Endothelial cell (in vitro differentiated cells): ENCODE results near the gene MEN1. TPM values are rescaled to one million over a fixed set of nuclear protein-coding genes. Genes with fewer than 3 reads are reported as not detected.

Source experiments
- DNase-seq: peaks from one replicate; pipeline ENCODE4 v3.0.0; 2021; ENCODE audit warnings: low spot score
- H3K27ac Mint-ChIP-seq: one replicate; pipeline ENCODE4 v1.8.0; 2021; ENCODE audit warnings: mixed read lengths, inconsistent platforms; ENCODE audit not compliant: unreplicated experiment
- H3K27me3 Mint-ChIP-seq: one replicate; pipeline ENCODE4 v1.8.0; 2021; ENCODE audit warnings: mild to moderate bottlenecking, moderate library complexity, mixed read lengths, inconsistent platforms; ENCODE audit not compliant: unreplicated experiment
- H3K36me3 Mint-ChIP-seq: one replicate; pipeline ENCODE4 v1.8.0; 2021; ENCODE audit warnings: mild to moderate bottlenecking, low read depth, mixed read lengths, inconsistent platforms; ENCODE audit not compliant: unreplicated experiment
- H3K4me1 Mint-ChIP-seq: one replicate; pipeline ENCODE4 v1.8.0; 2021; ENCODE audit warnings: mild to moderate bottlenecking, mixed read lengths, inconsistent platforms; ENCODE audit not compliant: unreplicated experiment
- H3K4me3 Mint-ChIP-seq: one replicate; pipeline ENCODE4 v1.8.0; 2021; ENCODE audit warnings: mild to moderate bottlenecking, mixed read lengths, inconsistent platforms; ENCODE audit not compliant: unreplicated experiment
- H3K9me3 Mint-ChIP-seq: one replicate; pipeline ENCODE4 v1.8.0; 2021; ENCODE audit warnings: mixed read lengths, inconsistent platforms; ENCODE audit not compliant: unreplicated experiment
- CTCF ChIP-seq: fragments of 200-600 bp; sonication (generic); IDR thresholded peaks from one replicate; pipeline ENCODE4 v1.5.0; 2021; ENCODE audit warnings: antibody characterized with exemption; ENCODE audit not compliant: unreplicated experiment
- total RNA-seq: library from RNA; stranded (reverse); fragmentation: NEBNext Ultra II Directional; extraction: Animal tissue kit (Norgen Biotek cat#: 25700); gene quantifications from one replicate; pipeline ENCODE4 v1.2.1, GENCODE V29; 2021; ENCODE audit not compliant: unreplicated experiment

The MEN1 gene
- total RNA-seq, 1 donor from 2014 or later: 56.3 TPM

GRCh38 chr11:64853709-64854108 lies 43.4 kb upstream of the MEN1 start:
- TF ChIP-seq CTCF: no peak
- Mint-ChIP-seq H3K27me3 (peaks cover 10% of the 10 kb centered on the region), H3K4me1 (peaks cover 3% of the 10 kb centered on the region), H3K36me3 (peaks cover 8% of the 10 kb centered on the region), H3K27ac (no peak overlapping the region), H3K9me3 (no peaks in the 10 kb centered on the region), H3K4me3 (no peak overlapping the region)
- no peak for DNase-seq

DNA sequence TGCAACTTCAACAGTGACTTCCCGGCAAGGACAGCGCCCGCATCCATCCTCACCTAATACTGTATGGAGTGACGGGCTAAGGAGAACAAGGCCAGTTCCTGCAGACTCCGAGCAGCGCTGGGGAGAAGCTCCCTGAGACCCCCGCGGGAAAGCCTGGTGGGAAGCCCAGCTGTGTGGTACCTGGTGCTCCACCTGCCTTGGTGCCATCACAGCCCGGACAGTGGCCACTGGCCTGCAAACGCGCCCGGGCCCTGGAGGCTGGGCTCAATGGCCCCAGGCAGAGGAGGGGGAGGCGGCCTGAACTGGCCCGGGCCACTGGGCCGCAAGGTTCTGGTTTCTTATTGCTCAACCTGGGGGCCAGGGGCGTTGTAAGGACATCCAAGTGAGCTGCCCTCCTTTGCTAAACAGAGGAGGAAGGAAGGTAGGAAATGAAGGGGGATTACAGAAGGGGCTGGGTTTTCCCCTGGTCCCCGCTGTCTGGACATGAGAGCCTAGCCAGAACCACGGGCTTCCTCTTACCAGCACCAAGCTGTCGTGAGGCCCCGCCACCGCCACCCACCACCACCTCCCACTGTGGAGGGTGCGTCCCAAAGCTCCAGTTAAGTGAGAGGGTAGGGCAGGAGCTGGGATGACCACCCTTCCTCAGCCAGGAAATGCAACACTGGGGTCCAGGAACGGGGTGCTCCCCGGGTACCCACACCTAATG lies 42.6 kb upstream of the MEN1 start:
- H3K4me3 Mint-ChIP-seq: no peak overlapping the region
- peaks cover 3% of the 10 kb centered on the region for H3K4me1 Mint-ChIP-seq
- no peak for DNase-seq
- H3K36me3 Mint-ChIP-seq: peaks cover 8% of the 10 kb centered on the region
- H3K27me3 Mint-ChIP-seq: peaks cover 13% of the 10 kb centered on the region
- no peak overlapping the region for H3K27ac Mint-ChIP-seq
- H3K9me3 Mint-ChIP-seq: no peaks in the 10 kb centered on the region
- TF ChIP-seq CTCF: no peak

DNA sequence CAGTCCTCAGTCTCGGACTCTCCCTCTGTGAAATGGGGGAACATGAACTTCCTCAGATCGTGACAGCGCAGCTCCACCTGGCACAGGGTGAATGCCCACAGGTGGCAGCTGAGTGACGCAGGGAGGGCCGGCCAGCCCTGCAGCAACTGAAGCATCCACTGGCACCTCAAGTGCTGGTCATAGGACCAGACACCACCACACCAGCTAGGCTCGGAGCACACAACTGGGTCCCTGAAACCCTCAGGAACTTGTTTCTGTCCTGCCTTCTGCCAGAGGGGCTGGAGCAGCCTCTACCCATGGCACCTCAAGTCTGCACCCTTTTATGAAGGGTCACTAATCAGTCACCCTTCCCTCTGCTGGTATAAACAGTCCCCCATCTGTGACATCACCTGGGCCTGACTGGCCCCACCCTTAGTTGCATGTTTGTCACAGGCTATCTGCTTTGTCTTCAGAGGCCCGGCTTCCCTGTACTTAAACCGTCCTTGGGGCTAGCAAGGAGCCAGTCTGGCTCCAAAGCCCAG lies 41.5 kb upstream of the MEN1 start:
- Mint-ChIP-seq H3K4me3 (no peak overlapping the region), H3K27me3 (peaks cover 13% of the 10 kb centered on the region), H3K36me3 (peaks cover 8% of the 10 kb centered on the region), H3K4me1 (peaks cover 3% of the 10 kb centered on the region), H3K27ac (no peak overlapping the region), H3K9me3 (no peaks in the 10 kb centered on the region)
- no peak for DNase-seq
- TF ChIP-seq CTCF: no peak

- Mint-ChIP-seq H3K27me3 (peaks cover 13% of the 10 kb centered on the region), H3K4me3 (no peak overlapping the region), H3K9me3 (no peaks in the 10 kb centered on the region), H3K27ac (no peak overlapping the region), H3K4me1 (peaks cover 3% of the 10 kb centered on the region), H3K36me3 (peaks cover 8% of the 10 kb centered on the region)
- no peak for DNase-seq
- TF ChIP-seq CTCF: no peak
Measured at GRCh38 chr11:64850979-64851567, 40.7 kb upstream of the MEN1 start.
